ENCODE data around the gene USH1C.
A peak's percentile ranks its signal among the peaks of the same experiment; 100 is the strongest.

Gene USH1C

DNA sequence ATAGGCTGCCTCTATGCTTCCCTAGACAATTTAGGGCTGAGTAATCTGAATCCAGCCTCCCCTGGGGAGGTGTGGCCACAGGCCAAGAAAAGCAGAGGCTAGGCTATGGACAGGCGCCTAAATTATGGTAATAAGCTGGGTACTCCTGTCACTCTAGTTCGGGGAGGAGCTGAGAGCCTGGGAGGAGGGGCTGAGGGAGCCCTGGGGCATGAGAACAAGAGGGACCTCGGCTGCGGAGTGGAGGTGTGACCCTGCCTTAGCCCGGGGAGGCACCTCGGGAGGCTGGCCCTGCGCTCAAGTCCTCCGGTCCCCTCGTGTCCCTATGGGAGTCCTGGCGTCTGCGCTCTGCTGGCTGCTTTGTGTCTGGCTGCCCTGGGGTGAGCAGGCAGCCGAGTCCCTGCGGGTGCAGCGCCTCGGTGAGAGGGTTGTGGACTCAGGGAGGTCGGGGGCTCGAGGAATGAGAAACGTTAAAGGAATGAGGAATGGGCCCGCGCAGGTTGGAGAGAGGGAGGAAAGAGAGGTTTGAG, 2.9 kb upstream of the USH1C start, which contains the start of gene OTOG:
Gene OTOG (plus strand): TSS at position 209 of the 527 bp plus-strand sequence. CDS start 114 bp downstream, at position 323.
- no peak for DNase-seq (ENCODE audit: low read depth)

DNA sequence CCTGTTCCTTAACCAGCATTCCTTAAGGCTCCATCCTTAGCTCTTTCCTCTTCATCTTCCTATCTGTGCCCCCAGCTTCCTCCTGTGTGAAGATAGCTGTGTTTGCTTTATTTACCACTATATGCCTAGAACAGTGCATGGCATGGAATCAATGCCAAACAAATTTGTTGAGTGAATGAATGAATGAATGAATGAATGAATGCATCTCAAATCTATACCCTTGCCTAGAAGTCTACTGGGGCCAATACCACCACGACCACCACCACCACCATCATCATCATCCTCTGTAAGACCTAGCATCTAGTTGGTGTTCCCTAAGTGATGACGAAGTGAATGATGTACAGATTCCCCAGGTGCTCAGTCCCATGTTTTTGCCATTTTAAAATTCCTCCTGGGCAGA, 2.0 kb upstream of the USH1C start:
- no peak for DNase-seq (ENCODE audit: low read depth)

DNA sequence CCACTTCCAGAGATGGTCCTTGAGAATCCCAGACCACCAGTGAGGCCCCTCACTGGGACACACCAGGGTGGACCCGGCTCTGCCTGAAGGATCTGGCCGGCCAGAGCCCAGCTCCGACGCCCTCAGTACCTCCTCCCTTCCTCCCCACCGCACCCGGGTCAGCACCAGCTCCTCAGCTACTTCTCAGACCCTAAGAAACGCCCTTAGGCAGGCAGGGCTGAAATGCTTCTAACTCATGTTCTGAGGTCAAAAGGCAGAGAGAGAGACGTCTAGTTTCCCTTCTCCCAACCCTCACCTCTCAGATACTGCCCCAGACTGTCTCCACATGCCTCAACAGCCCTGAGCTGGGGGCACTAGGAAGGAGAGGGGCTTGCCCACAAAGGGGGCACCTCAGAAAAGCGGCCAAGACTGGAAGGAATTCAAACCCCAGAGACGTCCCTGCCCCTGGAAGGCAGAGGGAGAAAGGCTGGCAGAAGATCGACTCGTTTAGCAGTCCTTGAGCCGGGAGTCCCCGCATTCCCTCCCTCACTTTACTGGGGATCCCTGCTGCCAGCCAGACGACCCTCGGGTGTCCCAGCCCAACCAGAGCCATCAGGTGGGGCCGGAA, 539 bp downstream of the USH1C start:
- no peak for DNase-seq (ENCODE audit: low read depth)

DNA sequence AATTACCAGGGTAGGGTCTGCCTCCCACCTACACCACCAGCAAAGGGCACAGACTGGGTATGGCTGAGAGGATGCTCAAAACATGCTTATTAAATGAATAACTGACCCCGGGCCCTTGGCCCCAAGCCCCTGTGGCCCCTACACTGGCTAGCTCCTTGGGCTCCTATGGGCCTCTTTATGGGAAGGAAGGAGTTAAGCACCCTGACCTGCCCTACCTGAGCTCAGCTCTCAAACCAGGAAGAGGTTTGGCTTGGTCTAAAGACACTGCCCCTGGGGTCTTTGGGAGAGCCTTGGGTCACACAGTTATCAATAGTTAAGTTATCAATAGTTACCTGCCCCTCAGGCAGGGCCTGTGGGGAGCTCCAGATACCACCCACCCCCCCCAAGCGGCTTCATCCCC, 1.2 kb downstream of the USH1C start:
- DNase-seq (ENCODE audit: low read depth) = no peak

DNA sequence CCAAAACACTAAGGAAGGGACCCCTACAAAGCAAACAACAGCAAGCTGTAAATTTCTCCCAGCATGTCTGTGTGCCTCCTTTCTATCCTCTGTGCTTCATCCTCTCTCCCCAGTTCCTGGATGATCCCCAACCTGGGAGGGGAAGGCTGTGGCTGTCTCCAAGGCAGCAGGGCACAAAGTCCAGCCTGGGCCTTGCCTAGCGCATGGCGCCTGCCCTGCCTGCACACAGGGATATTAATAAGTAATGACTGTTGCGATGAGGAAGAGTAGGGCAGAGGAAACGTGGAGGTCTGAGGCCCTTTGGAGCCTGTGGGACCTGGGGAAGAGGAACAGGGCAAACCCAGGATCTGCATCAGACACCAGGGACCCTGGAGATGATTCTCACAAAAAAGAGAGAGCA, 2.0 kb downstream of the USH1C start:
- no peak for DNase-seq (ENCODE audit: low read depth)

DNA sequence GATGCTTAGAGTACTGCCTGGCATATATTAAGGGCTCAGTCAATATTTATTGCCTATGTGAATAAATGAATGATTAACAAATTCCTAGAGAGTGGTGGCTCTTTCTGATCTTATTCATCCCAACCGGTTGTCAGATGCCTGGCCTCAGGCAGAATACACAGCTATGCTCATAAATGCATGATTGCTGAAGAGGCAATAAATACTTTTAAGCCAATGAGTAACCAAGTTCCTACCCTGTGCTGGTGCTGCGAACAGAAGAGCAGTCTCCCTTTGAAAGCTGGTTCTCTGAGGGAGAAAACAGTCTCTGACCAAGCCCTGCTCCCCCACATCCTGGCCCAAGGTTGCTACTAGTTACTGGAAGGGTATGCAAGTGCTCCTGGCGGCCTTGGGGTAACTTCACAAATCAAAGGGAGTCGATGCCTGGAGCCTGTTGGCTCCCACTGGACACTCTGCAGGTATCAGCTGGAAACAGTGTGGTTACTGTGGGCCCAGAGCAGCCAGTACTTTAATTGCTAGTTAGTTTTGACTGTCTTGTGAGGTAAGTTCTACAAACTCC, 2.8 kb downstream of the USH1C start:
- DNase-seq (ENCODE audit: low read depth) = no peak

DNA sequence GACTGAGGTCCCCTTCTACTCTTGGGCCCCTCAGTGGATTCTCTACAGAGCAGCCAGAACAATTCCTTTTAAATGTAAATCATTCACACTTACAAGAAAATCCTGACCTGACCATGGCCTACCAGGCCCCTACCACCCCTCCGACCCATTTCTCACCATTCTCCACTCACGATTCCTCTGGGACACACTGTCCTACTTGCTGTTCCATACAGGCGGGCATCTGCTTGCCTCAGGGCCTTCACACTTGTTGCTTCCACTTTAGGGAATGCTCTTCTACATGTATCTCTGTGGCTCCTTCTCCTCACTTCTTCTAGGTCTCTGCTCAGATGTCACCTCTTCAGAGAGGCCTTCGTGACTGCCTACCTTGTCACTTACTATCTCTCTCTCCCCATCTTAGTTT, 3.4 kb downstream of the USH1C start:
- no peak for DNase-seq (ENCODE audit: low read depth)

DNA sequence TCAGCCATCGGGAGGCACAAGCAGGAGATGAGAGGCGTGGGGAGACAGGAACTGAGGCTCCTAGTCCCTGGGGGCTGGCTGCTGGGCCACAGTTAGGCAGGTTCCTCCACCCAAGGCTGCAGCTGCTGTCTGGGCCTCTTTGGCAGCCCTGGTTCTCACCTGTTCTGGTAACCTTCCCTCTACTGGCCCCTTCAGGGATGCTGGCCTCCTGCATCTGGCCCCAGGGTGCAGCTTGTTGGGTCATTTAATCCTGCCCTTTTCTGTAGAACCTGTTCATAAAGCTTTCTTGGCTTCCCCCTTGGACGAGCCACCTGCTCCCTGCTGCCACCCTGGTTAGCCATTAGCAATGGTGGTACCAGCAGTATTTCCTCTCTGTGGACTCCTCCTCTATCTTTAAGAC, 5.5 kb downstream of the USH1C start:
- no peak for DNase-seq (ENCODE audit: low read depth)

DNA sequence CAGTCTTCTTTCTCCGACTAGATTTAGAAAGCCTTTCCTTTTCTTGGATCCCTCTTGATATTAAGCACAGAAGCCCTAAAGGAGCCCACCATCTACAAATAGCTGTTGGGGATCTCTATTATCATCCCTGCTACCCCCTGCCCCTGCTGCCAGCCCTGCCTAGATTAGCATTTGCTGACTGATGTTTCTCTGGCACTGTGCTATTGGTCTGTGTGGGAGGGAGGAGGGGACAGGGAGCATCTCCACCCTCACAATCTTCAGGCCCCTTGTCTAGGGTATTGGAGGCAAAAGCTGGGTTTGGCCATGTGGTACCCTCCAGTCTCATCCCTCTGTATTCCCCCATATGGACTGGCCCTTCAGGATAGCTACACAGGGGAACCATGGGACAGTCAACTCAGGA, 6.2 kb downstream of the USH1C start:
- no peak for DNase-seq (ENCODE audit: low read depth)

DNA sequence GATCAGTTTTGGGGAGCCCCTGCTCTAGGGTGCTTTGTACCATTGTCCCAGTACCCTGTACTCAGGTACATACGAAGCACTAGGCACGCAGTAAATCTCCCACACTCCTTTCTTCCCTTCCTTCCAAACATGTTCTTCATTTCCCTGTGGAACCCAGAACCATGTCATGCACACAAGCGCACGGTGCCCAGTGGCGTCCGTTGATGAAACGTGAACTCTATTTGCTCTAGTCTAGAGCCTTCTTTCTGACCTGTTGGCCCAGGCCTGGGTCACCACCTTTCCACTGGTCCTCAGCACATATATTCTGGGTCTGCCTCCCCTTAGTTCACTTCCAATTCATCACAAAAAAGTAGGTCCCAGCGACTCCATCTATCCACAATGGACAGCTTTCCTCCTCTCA, 7.0 kb downstream of the USH1C start:
- no peak for DNase-seq (ENCODE audit: low read depth)

DNA sequence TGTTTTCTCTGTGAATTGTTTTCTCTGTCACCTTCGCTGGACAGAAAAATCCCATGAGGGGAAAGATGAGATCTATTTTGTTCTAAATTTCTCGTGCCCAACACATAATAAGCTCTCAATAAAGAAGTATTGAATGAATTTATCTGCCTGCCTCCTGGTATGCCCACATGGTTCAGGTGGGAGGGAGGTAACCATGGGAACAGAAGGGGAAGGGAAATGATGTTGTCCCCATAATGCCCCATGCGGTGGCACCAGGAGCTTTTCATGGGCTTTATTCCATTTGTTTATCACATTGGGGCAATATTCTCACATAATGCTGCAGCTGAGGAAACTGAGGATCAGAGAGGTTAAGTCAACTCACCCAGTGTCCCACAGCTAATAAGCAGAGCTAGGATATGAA, 8.7 kb downstream of the USH1C start:
- no peak for DNase-seq (ENCODE audit: low read depth)

DNA sequence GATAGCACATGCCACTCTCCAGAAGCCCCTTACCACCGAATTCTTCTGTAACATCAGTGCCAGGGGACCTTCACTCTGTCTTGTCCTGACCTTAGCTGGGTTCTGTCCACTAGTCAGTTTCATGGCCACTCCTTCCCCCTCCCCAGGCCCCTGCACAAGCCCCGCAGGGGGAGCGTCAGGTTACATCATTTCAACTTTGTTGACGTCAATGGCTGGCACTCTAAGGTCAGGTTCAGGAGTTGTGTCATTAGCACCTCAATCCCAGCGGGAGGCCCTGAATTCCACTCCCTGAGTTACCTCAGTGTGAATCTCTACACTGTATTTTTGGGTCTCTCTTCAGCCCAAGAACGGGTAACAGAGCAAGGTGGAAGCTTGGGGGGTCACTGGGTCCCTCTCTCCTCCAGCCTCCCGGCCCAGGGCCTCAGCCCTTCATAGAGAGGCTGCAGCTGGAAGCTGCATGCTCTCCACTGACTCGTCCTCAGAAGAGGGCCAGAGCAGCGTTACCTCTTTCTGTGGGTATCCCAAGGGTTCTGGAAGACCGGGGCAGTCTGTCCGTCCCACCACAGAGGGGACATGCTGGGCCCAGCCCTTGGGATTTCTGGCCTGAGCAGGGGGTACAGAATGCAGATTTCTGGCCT, 10.3 kb downstream of the USH1C start:
- DNase-seq (ENCODE audit: low read depth) = no peak

DNA sequence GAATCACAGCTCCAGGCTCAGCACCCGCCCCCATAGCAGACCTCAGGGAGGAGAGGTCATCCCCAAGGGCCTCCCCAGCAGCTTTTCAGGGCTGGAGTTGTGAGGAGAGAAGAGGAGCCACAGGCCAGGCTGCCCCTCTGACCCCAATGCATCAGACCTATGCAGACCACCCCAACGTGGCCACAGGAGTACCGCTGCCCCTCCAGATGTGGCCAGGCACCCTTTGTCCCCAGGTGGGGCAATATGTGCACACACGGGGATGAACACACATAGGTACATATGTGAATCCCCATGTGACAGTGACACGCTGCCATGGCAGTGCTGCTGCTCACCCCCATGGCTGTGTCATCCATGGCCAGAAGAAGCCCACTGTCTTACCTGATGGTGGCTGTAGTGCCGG, 10.9 kb downstream of the USH1C start:
- DNase-seq (ENCODE audit: low read depth) = no peak

DNA sequence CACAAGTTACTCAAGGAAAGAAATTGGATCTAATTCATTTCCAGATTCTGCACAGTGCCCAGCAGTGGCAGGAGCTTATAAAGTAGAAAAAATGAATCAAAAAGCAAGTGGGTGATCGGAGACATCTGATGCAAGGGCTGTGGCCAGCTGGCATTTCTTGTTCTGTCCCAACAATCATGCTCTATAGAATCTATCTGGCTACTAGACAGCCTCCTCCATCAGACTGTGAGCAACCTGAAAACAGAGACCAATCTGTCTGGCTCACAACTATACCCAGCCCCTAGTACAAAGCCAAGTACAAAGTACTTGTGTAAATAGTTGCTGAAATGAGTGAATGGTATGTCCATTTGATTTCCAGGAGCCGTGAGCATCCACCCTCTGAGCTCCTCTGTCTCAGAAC, 11.4 kb downstream of the USH1C start:
- DNase-seq (ENCODE audit: low read depth) = no peak

DNA sequence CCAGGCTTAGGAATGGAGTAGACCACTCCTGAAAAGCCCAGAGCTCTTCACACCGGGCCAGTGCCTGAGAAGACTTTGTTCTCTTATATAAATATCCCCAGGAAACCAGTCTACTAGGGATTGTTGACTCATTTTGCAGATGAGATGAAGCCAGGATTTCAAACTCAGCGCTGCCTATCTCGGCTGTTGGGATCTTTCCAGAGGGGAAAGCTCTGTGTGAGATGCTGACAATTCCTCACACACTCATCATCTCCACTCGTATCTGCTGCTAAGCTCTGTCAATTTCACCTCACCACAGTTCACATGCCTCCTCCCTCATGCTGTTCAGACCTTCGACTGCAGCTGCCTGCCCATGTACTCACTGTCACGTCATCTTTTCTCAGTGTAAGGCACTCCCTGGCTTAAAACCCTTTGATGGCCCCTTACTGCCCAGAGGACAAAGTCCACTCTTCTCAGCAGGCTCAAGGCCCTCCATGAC, 12.5 kb downstream of the USH1C start:
- no peak for DNase-seq (ENCODE audit: low read depth)

DNA sequence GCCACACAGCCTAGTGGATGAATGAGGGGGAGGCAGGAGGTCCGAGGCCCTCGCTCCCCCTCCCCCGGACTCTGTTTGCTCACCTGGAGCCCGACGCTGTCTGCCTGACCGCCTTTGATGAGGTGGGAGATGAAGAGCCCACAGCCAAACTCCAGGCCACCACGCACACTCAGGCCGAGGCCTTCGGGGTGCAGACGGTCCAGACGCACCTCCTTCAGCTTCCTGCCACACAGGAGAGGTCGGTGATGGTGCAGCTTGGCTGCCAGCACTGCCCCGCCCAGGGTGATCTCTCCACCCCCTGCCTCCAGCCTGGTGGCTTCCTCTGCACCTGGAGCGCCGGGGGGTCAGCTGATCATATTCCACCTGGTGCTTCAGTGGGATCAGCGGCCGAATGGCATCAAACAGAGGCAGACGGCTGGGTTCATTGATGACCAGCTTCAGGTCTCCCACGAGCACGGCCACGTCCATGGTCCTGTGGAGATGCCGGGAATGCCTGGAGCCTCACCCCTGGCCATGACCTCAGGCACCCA, 13.1 kb downstream of the USH1C start:
- DNase-seq (ENCODE audit: low read depth) = no peak

DNA sequence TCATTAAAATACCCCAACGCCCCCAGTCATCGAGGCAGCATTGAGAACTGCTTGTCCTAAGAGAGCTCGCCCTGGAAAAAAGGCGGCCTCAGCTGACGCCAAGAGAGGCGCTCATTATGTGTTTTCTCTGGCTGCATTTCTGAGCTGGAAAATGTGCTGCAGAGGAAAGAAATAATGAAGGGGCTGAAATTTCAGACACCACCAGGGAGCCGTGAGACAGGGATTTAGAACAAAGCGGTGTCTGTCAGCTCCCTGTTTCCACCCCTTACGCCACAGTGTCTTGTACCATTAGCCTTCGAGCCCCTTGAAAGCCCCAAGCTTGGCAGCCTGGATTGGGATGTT, 14.4 kb downstream of the USH1C start:
- no peak for DNase-seq (ENCODE audit: low read depth)

DNA sequence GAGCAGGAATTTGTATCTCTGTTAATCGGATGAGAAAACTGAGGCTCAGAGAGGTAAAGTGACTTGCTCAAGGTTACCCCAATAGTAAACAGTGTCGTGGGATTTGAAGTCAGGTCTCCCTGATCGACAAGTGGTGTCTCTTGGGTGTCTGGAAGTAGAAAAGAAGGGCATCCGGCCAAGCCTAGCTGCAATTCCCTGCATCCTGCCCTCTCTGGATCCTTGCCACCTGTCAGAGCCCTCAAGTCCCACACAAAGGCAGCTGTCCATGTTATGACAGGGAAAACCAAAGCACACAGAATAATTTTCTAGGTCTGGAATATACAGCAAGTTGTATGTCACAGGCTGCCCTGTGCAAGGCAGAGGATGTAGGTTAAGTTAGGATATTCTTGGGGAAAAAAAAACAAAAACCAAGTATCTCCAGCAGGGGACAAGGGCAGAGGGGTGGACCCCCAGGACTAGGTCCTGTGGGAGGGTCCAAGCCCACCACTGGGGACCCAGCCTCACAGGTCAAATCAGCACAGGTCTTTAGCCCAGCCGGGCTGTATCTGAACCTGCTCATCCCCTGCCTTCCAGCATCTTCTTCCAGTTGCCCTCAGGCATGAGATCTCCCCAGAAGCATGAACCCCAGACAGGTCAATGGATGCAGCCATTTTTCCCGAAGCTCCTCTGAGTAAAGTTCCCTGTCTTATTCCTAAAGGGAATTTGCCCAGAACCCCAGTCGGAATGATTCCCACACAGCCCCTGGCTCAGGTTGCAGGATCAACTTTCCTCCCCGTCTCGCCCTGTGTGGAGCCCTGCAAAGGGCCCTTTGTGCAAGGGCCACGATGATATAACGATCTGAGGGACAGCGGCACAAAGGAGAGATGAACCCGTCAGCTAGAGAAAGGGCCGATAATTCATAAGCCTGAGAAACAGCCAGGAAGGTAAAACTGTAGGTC, 15.0 kb downstream of the USH1C start:
- no peak for DNase-seq (ENCODE audit: low read depth)

DNA sequence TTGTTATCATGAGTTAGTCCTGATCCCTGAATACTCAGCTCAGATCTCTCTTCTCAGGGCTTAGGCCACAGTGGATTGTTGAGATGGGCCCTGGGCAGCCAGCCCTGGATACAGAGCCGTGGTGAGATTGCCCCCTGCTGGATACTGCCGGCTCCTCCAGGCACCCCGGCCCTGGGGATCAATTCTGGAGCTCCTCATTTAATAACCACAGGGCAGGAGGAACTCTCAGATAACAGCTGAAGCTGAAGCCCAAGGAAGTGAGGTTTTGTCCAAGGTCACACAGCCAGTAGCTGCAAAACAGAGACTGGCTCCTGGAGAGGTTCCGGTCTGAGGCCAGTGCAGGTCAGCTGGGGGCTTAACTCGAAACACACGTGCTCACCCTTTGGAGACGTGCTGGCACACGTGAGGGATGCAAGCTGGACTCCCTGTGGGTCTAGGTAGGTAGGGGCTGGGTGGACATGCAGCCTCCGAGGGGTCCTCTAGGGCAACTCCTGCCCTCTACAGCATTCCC, 16.0 kb downstream of the USH1C start:
- DNase-seq (ENCODE audit: low read depth) = peak; percentile 21

DNA sequence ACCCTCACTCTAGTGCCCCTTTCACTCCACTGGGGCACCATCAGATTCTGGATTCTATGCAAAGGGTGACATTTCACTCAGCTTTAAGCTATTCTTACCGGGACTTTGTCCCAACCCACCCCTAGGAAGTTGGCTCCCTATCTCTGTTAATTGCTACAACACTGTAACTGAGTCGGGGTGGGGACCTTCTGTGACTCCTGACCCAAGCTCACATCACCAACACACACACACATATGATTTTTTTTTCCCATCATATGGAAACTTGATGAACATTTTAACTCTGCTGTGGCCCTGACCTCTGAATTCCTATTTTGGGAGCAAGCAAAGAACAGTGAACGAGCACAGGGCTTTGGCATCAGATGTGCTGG, 16.6 kb downstream of the USH1C start:
- no peak for DNase-seq (ENCODE audit: low read depth)

DNA sequence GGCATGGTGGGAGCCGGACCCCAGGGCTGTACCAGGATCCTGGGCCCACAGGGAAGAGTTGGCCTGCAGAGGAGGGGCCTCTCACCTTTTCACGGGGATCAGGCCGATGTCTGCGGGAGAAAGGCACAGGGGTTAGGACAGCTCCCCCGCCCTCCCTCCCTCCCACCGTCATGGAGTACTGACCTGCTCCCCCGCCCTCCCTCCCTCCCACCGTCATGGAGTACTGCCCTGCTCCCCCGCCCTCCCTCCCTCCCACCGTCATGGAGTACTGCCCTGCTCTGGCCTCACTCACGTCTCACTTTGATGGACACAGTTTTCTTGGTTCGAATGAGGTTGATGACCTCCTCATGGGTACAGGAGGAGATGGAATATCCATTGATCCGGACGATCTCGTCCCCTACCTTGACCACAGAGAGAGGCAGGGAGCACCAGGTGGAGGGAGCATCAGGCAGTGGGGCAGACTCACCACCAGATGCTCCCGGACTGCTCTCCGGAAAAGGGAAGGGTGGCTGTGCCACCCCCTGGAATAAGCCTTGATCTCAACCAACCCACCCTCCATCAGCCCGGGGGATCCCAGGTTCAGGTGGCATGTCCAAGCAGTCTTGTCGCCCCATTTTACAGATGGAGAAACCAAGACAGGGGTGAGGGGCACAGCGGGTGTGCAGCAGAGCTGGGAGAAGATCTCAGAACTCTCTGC, 17.1 kb downstream of the USH1C start:
- no peak for DNase-seq (ENCODE audit: low read depth)
